Liver (tissue), 9 donors: ENCODE measurements around the gene IGBP1. TPM values are rescaled to one million over a fixed set of nuclear protein-coding genes. Genes with fewer than 3 reads are reported as not detected.

Experiments
- DNase-seq: peaks from one replicate; pipeline ENCODE4 v3.0.0-alpha.2; 2017; ENCODE audit warnings: low spot score
- H3K27ac ChIP-seq, 2 donors: one replicate each; pipeline ENCODE4 v1.7.0; 2013; ENCODE audit warnings: inconsistent platforms in 2 of 2, low read length in 2 of 2, control low read depth in 1 of 2, low read depth in 1 of 2, mild to moderate bottlenecking in 1 of 2
- H3K27me3 ChIP-seq, 4 donors: one replicate each; pipeline versions ENCODE4 v1.6.1 to v1.7.0; 2013; ENCODE audit warnings: low read length in 3 of 4, inconsistent platforms in 1 of 4, mild to moderate bottlenecking in 1 of 4, moderate library complexity in 1 of 4; ENCODE audit not compliant: control insufficient read depth in 4 of 4, insufficient read depth in 4 of 4
- H3K36me3 ChIP-seq, 4 donors: one replicate each; pipeline versions ENCODE4 v1.6.1 to v1.7.0; 2013; ENCODE audit warnings: low read length in 3 of 4, mild to moderate bottlenecking in 3 of 4, low read depth in 1 of 4, moderate library complexity in 1 of 4; ENCODE audit not compliant: control insufficient read depth in 4 of 4, insufficient read depth in 3 of 4
- H3K4me1 ChIP-seq, 4 donors: one replicate each; pipeline versions ENCODE4 v1.6.1 to v1.7.0; 2013; ENCODE audit warnings: low read length in 3 of 4, mild to moderate bottlenecking in 3 of 4, moderate library complexity in 1 of 4; ENCODE audit not compliant: control insufficient read depth in 4 of 4, insufficient read depth in 4 of 4
- H3K4me3 ChIP-seq, 3 donors: one replicate each; pipeline versions ENCODE4 v1.6.1 to v1.7.0; 2013; ENCODE audit warnings: low read length in 3 of 3, control low read depth in 1 of 3, low read depth in 1 of 3, mild to moderate bottlenecking in 1 of 3
- H3K9ac ChIP-seq, 2 donors: one replicate each; pipeline ENCODE4 v1.7.0; 2013; ENCODE audit warnings: low read length in 2 of 2, mild to moderate bottlenecking in 2 of 2, moderate library complexity in 2 of 2, control low read depth in 1 of 2, low read depth in 1 of 2
- H3K9me3 ChIP-seq, 4 donors: one replicate each; pipeline versions ENCODE4 v1.6.1 to v1.7.0; 2013; ENCODE audit warnings: low read length in 3 of 4; ENCODE audit not compliant: control insufficient read depth in 4 of 4
- EGR1 ChIP-seq, 2 donors: IDR thresholded peaks; 2 replicates each; pipeline ENCODE4 v1.6.1; 2016 to 2018; ENCODE audit warnings: antibody characterized with exemption in 2 of 2, low read depth in 2 of 2
- FOXA1 ChIP-seq: IDR thresholded peaks from 2 replicates; pipeline ENCODE4 v1.6.1; 2016; ENCODE audit warnings: antibody characterized with exemption
- FOXA2 ChIP-seq: IDR thresholded peaks from 2 replicates; pipeline ENCODE4 v1.6.1; 2016; ENCODE audit warnings: antibody characterized with exemption
- GABPA ChIP-seq, 2 donors: IDR thresholded peaks in 1 of 2; conservative IDR thresholded peaks in 1 of 2; 2 replicates each; pipeline ENCODE4 v1.6.1; 2016; ENCODE audit warnings: antibody characterized with exemption in 2 of 2, mild to moderate bottlenecking in 1 of 2, moderate library complexity in 1 of 2
- HNF4A ChIP-seq, 2 donors: conservative IDR thresholded peaks; 2 replicates each; pipeline ENCODE4 v1.6.1; 2016; ENCODE audit warnings: antibody characterized with exemption in 2 of 2, mild to moderate bottlenecking in 2 of 2
- HNF4G ChIP-seq: IDR thresholded peaks from 2 replicates; pipeline ENCODE4 v1.6.1; 2016; ENCODE audit warnings: antibody characterized with exemption
- JUND ChIP-seq, 2 donors: IDR thresholded peaks; 2 replicates each; pipeline ENCODE4 v1.6.1; 2016; ENCODE audit warnings: antibody characterized with exemption in 2 of 2
- NR2F2 ChIP-seq: IDR thresholded peaks from 2 replicates; pipeline ENCODE4 v1.6.1; 2016; ENCODE audit warnings: antibody characterized with exemption
- RAD21 ChIP-seq, 2 donors: IDR thresholded peaks; 2 replicates each; pipeline ENCODE4 v1.6.1; 2016; ENCODE audit warnings: antibody characterized with exemption in 2 of 2, mild to moderate bottlenecking in 2 of 2
- RXRA ChIP-seq, 2 donors: IDR thresholded peaks; 2 replicates each; pipeline ENCODE4 v1.6.1; 2017 to 2018; ENCODE audit warnings: antibody characterized with exemption in 2 of 2, mild to moderate bottlenecking in 1 of 2
- SP1 ChIP-seq: IDR thresholded peaks from 2 replicates; pipeline ENCODE4 v1.6.1; 2018; ENCODE audit warnings: antibody characterized with exemption, mild to moderate bottlenecking
- TAF1 ChIP-seq: conservative IDR thresholded peaks from 2 replicates; pipeline ENCODE4 v1.6.1; 2016; ENCODE audit warnings: antibody characterized with exemption, mild to moderate bottlenecking
- YY1 ChIP-seq: IDR thresholded peaks from 2 replicates; pipeline ENCODE4 v1.6.1; 2016; ENCODE audit warnings: antibody characterized with exemption, mild to moderate bottlenecking
- WGBS: extraction: QIAGEN DNeasy Blood & Tissue Kit; methylation state at CpG from one replicate; pipeline ENCODE4 v1.1.7; 2013; 5-methylcytosine and 5-hydroxymethylcytosine counted together
- polyA plus RNA-seq, 2 donors: library from polyadenylated mRNA; stranded (reverse) in 1 of 2; unstranded in 1 of 2; fragments of 200-250 nt in 1 of 2; fragments of >200 nt in 1 of 2; fragmentation: Nextera tagmentation in 1 of 2; extraction: Ambion mirVana in 1 of 2; gene quantifications; one replicate each; pipeline versions ENCODE4 v1.2.1 to v1.2.3, GENCODE V29; 2013 to 2015
- total RNA-seq, 2 donors: library from RNA; depleted of rRNA; stranded (reverse); fragments of >200 nt; gene quantifications; one replicate each; pipeline ENCODE4 v1.2.3, GENCODE V29; 2014
- TF ChIP-seq, protein P1 (sequence below): IDR thresholded peaks from 2 replicates; pipeline ENCODE4 v1.6.1; 2016; ENCODE audit warnings: antibody characterized with exemption
- TF ChIP-seq, protein P2 (sequence below): IDR thresholded peaks from 2 replicates; pipeline ENCODE4 v1.6.1; 2016; ENCODE audit warnings: antibody characterized with exemption, mild to moderate bottlenecking
- TF ChIP-seq, protein P3 (sequence below): IDR thresholded peaks from 2 replicates; pipeline ENCODE4 v1.6.1; 2016; ENCODE audit warnings: antibody characterized with exemption
- TF ChIP-seq, protein P4 (sequence below): fragments of 150-350 bp; IDR thresholded peaks from 2 replicates; pipeline ENCODE4 v1.5.1; 2017; ENCODE audit warnings: improper control_type of control experiment, low read depth, low read length; ENCODE audit not compliant: missing input control
- TF ChIP-seq, protein P5 (sequence below): IDR thresholded peaks from 2 replicates; pipeline ENCODE4 v1.6.1; 2016; ENCODE audit warnings: antibody characterized with exemption
- donor health status: healthy.
- donor health status: healthy.
- donor health status: healthy.
- donor health status: healthy.
- donor health status: healthy.

IGBP1 gene
- total and polyA plus RNA-seq, 4 donors, result 7.8 to 18.1 (median 11.6) TPM

DNA sequence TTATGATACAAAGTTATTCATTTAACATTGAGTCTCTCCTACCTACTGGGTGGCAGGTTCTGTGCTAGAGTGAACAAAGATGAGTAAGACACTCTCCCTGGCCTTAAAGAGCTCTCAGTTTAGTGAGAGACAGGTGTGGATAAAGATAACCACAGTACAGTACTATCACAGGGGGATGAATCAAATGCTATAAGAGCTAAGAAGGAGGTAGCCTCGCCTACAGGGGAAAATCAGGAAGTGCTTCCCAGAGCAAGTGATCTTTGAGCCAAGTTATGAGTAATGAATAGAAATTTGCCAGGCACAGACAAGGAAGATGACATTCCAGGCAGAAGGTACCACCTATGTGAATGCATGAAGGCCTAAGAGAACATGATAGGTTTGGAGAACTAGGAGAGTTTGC lies 3.4 kb upstream of the IGBP1 start (continued):
- TF ChIP-seq SP1 (no peak), NR2F2 (no peak), RXRA (IDR thresholded peaks at IDR 0.05) (no peak), TAF1 (no peak), EGR1 (IDR thresholded peaks at IDR 0.05; ENCODE audit: low read depth in 2 of 2) (no peak)
- TF ChIP-seq, protein P1, sequence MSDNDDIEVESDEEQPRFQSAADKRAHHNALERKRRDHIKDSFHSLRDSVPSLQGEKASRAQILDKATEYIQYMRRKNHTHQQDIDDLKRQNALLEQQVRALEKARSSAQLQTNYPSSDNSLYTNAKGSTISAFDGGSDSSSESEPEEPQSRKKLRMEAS, result no peak

DNA sequence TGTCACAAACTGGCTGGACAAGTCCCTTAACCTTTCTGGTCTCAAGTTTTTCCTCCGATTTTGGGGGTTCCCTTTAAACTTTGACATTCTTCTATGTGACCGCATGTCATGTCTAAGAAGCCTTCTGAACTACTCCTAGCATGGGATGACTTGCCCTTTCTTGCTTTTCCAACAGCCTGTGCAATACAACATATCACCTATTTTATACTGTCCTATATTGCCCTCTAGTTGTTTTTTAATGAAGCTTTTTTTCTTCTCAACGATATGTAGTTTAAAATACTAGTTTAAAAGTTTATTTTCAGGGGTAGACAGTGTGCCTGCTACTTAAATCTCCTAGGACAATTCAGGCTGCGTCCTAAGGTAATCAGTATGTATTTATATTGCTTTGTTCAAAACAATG lies 1.0 kb upstream of the IGBP1 start:
- WGBS, result 61% methylated on average over 4 of the region's 4 CpGs
- Histone ChIP-seq H3K27me3 (peaks cover 0 to 5% (median 0%) of the 10 kb centered on the region in 4 donors), H3K4me1 (peaks cover 0 to 16% (median 13%) of the 10 kb centered on the region in 4 donors), H3K9ac (no peak overlapping the region), H3K27ac (no peak overlapping the region), H3K36me3 (no peaks in the 10 kb centered on the region), H3K4me3 (no peak overlapping the region), H3K9me3 (no peaks in the 10 kb centered on the region)
- DNase-seq, result no peak
- no peak for TF ChIP-seq YY1
- TF ChIP-seq HNF4G, result no peak
- no peak for TF ChIP-seq JUND (IDR thresholded peaks at IDR 0.05)
- no peak for TF ChIP-seq SP1
- TF ChIP-seq FOXA1, result no peak
- no peak for TF ChIP-seq TAF1
- TF ChIP-seq, protein P2, sequence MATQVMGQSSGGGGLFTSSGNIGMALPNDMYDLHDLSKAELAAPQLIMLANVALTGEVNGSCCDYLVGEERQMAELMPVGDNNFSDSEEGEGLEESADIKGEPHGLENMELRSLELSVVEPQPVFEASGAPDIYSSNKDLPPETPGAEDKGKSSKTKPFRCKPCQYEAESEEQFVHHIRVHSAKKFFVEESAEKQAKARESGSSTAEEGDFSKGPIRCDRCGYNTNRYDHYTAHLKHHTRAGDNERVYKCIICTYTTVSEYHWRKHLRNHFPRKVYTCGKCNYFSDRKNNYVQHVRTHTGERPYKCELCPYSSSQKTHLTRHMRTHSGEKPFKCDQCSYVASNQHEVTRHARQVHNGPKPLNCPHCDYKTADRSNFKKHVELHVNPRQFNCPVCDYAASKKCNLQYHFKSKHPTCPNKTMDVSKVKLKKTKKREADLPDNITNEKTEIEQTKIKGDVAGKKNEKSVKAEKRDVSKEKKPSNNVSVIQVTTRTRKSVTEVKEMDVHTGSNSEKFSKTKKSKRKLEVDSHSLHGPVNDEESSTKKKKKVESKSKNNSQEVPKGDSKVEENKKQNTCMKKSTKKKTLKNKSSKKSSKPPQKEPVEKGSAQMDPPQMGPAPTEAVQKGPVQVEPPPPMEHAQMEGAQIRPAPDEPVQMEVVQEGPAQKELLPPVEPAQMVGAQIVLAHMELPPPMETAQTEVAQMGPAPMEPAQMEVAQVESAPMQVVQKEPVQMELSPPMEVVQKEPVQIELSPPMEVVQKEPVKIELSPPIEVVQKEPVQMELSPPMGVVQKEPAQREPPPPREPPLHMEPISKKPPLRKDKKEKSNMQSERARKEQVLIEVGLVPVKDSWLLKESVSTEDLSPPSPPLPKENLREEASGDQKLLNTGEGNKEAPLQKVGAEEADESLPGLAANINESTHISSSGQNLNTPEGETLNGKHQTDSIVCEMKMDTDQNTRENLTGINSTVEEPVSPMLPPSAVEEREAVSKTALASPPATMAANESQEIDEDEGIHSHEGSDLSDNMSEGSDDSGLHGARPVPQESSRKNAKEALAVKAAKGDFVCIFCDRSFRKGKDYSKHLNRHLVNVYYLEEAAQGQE, result no peak
- TF ChIP-seq, protein P3, sequence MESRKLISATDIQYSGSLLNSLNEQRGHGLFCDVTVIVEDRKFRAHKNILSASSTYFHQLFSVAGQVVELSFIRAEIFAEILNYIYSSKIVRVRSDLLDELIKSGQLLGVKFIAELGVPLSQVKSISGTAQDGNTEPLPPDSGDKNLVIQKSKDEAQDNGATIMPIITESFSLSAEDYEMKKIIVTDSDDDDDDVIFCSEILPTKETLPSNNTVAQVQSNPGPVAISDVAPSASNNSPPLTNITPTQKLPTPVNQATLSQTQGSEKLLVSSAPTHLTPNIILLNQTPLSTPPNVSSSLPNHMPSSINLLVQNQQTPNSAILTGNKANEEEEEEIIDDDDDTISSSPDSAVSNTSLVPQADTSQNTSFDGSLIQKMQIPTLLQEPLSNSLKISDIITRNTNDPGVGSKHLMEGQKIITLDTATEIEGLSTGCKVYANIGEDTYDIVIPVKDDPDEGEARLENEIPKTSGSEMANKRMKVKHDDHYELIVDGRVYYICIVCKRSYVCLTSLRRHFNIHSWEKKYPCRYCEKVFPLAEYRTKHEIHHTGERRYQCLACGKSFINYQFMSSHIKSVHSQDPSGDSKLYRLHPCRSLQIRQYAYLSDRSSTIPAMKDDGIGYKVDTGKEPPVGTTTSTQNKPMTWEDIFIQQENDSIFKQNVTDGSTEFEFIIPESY, result no peak
- no peak for TF ChIP-seq NR2F2
- TF ChIP-seq RXRA (IDR thresholded peaks at IDR 0.05), result no peak
- TF ChIP-seq GABPA (IDR thresholded peaks at IDR 0.05 in 1 of 2, conservative IDR thresholded peaks at IDR 0.05 in 1 of 2), result no peak
- no peak for TF ChIP-seq HNF4A (conservative IDR thresholded peaks at IDR 0.05)
- TF ChIP-seq, protein P4, sequence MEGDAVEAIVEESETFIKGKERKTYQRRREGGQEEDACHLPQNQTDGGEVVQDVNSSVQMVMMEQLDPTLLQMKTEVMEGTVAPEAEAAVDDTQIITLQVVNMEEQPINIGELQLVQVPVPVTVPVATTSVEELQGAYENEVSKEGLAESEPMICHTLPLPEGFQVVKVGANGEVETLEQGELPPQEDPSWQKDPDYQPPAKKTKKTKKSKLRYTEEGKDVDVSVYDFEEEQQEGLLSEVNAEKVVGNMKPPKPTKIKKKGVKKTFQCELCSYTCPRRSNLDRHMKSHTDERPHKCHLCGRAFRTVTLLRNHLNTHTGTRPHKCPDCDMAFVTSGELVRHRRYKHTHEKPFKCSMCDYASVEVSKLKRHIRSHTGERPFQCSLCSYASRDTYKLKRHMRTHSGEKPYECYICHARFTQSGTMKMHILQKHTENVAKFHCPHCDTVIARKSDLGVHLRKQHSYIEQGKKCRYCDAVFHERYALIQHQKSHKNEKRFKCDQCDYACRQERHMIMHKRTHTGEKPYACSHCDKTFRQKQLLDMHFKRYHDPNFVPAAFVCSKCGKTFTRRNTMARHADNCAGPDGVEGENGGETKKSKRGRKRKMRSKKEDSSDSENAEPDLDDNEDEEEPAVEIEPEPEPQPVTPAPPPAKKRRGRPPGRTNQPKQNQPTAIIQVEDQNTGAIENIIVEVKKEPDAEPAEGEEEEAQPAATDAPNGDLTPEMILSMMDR, result no peak
- TF ChIP-seq, protein P1, result no peak
- TF ChIP-seq RAD21 (IDR thresholded peaks at IDR 0.05), result no peak
- TF ChIP-seq EGR1 (IDR thresholded peaks at IDR 0.05; ENCODE audit: low read depth in 2 of 2), result no peak
- TF ChIP-seq, protein P5, sequence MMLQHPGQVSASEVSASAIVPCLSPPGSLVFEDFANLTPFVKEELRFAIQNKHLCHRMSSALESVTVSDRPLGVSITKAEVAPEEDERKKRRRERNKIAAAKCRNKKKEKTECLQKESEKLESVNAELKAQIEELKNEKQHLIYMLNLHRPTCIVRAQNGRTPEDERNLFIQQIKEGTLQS, result no peak
- TF ChIP-seq FOXA2, result no peak
